Measurements from ENCODE around the gene GPR183.
"Not testable (repeated sequence)": the region's sequence is repeated elsewhere in the genome, so short reads cannot be mapped to it uniquely, and the experiment has no call there.

The GPR183 gene

DNA sequence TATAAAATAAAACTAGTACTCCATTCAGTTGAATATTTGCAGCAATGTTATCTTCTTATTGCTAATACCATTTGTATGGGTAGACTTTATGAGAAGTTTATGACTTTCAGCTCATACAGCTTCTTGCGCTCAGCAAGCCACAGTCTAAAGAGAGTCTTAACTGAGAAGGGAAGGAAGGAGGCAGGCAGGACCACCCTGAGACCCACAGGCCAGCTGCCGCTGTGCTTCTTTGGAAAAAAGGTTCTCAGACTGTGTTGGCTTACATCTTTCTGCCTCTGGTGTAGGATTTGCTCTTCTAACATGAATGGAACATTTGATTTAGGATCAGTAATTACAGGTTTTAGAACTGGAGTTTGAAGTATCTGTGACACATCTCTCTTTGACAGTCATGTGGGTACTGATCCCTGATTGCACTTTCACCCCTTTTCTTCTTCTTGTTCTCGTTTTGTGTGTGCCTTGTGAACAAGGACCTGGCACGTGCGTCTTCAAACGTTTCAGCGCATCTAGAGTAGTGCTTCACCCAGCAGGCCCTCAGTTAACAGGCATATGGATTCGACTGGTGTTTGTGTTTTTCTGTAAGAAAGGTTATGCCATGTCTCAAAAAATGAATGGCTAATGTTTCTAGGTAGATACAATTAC is 41.9 kb downstream of the GPR183 start:
- no peak for DNase-seq

DNA sequence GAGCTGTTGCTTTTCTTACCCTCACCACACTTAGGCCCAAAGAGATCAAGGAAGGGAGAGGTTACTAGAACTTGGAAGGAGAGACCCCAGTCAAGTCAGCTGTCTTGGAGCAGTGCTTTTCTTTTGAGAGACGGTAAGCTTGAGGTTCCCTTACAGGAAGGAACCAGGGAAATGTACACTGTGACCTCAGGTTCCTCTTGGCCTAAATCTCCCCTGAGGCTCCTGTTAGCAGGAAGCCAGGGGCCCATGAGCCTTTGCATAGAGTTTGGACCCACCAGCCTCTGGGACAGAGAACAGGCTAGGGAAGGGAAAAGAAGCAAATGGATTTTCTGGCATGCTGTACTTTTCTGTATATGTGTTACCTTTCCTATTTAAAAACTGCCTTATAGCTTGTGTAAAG is 43.1 kb downstream of the GPR183 start:
- no peak for DNase-seq

DNA sequence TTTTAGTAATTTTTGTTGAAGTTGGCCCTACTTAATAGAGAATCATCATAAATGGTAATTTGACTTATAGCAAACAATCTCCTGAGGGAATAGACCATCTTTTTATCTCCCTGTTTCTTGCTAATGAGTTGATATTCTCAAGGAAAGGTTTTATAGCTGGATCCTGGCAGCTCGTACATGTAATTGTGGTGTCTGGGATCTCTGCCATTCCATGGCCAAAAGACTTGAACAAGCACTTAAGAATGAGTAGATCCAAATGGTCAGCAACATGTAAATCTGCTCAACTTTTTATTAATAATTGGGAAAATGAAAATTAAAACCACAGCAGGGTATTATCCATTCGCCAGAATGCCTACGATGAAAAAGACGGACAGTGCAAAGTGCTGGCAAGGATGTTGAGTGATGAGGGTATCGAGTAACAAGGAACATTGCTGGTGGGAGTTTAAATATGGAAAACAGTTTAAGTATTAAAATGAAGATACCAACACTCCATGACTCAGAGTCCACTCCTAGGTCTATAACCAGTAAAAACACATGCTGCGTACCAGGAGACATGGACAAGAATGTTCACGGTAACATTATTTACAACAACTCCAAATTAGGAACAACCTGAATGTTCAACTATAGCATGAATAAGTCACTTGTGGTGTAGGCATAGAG is 43.9 kb downstream of the GPR183 start:
- no peak for DNase-seq

DNA sequence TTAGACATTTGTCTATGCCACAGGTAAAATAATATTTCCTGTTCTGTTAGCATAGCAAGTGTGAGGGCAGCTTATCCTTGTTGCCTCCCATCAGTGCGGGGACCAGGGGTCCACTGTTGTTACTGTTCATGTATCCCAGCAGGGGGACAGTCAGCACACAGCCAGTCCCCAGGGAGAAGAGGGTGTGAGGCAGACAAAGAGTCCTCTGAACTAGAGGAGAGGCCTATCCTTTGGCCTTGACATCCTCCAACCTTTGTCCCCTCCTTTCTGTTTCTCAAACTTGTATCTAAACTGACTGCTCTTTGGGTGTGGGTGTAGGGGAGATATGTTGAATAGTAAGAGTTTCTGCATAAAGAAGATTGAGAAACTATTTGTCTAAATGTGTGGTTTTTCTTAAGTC is 46.1 kb downstream of the GPR183 start:
- no peak for DNase-seq

DNA sequence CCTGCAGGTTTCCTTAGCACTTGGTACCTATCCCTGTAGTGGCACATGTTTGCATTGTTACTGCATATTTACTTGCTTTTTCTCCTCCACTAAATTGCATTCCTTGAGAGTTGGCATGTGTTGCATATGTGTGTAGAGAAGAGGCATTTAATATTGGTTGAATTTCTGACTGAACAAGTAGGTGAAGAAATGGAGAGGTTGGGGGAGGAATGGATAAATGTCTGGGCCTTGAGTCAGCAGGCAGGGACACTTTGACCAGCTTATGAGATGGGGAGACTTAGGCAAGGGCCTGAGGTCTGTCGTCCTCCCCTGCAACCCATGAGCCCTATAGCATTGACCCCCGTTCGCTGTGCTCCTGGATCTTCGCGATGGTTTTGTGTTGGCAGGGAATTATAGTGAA is 47.0 kb downstream of the GPR183 start:
- DNase-seq: no peak

DNA sequence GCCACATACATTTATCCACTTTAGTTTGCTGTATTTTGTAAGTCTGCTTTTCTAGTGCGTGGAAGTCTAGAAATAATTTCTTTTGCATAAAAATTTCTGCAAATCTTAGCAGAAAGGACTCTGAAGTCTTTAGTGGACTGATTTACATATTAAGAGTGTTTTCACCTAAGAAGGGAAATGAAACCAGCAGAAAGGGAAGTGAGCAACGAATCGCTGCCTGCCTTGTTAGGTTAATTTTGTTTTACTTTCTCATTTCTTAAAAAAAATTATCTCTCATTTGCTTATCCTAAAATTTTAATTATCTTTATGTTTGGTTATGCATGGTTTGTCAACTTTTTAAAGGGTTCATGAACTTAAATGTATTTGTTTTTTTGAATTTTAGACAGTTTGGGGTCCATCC is 48.3 kb downstream of the GPR183 start:
- peak; percentile 79 for DNase-seq

DNA sequence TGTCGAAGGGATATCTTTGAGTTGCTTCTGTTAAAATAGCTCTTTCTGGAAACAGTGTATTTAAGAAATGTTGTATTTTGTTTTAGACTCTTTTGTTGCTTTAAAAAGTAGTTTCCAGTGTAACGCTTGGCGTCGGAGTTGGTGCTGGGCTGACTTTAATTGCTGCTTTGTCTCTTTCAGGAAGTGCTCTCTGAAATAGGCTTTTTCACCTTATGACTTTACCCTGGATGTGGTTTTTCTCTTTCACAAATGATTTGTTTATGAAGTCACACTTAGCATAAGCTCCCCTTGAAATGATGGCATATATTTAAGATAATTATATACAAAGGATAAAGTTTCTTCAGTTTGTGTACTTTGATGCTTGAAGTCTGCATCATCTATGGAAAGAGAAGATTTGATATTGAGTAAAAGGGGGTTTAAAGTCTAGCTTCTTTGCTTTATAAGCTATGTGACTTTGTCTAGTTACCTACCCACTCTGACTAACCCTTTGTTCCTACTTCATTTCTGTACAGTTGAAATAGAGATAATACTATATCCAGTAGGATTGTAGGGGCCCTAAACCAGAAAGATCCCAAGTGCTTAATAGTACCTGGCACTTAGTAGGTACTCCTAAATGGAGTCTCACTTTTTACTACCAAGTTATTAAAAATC is 48.9 kb downstream of the GPR183 start, which contains the start of gene GPR18:
Gene GPR18 (minus strand): TSS at position 170 of the 651 bp plus-strand sequence. CDS start 2,507 bp downstream, outside the sequence.
- DNase-seq: peak; percentile 42

DNA sequence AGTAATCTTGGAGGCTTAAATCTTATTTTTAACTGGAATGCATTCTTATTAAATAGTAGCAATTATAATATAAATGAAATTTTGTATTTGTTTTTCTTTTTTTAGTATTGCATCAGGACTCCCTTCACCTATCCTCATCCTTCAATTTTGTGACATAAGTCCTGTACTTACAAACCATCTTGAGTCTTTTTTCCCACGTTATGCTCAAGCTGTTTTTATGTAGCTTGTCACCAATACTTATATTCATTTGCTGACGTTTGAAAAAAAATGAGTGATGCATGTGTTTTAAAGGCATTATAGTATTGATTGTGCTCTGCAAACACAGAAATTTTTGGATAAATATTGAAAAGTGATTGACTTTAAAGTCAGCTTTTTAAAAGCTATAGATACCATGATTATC is 49.9 kb downstream of the GPR183 start:
- peak; percentile 27 for DNase-seq

DNA sequence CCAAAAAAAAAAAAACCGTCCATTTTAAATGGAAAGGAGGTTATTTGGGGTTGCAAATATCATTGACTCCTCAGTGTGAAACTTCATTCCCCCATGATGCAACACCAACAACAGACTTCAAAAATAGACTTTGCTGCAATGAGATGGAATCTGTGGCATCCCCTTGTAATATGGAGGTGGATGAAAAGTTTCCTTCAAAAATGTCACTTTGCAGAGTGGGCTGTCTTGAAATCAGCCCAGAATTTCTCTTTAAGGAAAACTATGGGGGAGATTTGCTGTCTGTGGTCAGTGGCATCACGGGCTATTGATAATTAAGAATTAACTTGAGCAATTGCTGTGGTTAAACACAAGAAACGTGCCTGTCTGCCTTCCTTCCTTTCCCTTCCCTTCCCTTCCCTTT is 50.5 kb downstream of the GPR183 start:
- DNase-seq: peak; percentile 61

DNA sequence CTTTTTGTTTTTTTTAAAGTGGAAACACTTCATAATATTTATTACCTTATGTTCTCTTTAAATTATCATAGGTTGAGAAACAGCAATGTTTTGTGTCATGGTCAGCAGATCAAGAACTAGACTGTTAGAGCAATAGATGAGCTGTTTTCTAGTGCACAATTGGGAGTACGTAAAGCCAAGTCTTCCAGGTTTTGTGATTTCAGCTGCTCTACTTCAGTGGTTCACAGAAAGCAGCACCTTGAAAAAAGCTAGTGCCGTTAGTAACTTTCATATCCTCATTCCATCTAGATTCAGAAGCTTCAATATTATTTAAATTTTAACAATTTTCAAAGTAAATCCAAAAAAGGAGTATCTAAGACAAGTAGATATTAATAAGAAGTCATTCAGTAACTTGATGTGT is 50.9 kb downstream of the GPR183 start:
- DNase-seq: no peak

DNA sequence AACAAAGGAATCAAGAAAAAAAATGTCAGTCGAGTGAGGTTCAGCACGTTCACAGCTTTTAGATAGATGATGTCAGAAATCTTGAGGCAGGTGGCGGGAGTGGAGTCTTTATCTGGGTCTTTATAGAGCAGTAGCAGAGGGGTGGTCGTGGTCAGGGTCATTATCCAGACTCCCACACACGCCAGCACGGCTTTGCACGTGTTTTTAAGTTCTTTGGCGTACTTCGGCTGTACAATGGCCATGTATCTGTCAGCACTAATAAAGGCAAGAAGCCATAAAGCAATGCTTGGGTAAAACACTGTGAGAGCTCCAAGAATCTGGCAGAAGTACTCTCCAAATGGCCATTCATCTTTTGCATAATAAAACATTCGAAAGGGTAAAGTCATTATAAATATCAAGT is 51.9 kb downstream of the GPR183 start:
- no peak for DNase-seq

DNA sequence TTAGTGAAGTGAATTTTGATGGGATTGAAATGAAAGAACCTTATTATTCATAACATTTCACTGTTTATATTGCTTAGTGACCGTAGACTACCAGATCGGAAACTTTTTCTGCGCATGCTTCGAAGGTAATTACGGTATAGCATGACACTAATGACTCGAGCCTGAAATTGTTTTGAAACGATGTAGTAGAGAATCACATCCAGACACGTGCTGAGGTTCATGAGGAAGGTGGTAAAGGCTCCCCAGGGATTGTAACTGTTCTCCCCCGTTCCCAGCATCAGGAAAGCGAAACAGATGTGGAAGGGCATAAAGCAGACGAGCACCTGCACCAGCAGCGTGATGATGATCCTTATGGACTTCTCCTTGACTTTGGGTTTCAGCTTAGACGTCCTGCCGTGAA is 52.4 kb downstream of the GPR183 start:
- DNase-seq: no peak

DNA sequence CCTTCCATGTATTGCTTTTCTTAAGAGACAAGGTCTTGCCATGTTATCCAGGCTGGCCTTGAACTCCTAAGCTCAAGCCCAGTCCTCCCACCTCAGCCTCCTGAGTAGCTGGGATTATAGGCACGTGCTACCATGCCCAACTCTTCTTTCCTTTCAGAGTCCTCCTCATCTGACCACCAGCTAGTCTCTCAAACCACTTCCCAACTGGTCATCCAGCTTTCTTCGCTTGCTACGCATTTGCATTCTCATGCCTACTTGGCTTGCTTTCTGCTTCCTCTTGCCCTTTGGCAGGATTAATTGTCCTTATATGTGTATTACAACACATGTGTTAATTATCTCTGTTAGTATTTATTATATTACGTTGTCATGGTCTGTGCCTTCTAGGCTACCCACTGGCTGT is 55.3 kb downstream of the GPR183 start:
- no peak for DNase-seq

DNA sequence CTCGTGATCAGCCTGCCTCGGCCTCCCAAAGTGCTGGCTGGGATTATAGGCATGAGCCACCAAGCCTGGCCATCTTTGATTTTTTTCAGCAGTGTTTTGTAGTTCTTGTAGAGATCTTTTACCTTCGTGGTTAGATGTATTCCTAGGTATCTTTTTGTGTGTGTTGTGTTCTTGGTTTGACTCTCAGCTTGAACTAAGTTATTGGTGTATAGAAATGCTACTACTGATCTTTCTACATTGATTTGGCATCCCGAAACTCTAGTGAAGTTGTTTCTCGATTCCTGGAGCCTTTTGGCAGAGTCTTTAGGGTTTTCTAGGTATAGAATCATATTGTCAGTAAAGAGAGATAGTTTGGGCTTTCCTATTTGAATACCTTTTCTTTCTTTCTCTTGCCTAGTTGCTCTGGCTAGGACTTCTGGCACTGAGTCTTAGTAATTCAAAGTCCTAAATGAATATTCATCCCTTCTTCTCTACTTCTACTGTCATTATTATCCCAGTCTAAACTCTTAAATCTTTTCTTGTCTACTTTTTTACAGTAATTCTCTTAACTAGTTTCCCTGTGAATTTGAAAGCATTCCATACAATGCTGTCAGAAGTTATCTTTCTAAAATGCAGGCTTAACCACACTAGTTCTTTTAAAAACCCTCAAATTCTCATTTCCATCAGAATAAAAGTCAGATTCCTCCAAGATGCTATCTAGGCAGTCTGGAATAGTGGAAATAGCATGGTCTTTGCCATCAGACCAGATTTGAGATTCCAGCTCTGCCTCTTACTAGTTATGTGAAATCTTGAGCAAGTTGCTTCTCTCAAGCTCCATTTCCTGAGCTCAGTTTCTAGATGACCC is 56.0 kb downstream of the GPR183 start:
- DNase-seq: no peak

DNA sequence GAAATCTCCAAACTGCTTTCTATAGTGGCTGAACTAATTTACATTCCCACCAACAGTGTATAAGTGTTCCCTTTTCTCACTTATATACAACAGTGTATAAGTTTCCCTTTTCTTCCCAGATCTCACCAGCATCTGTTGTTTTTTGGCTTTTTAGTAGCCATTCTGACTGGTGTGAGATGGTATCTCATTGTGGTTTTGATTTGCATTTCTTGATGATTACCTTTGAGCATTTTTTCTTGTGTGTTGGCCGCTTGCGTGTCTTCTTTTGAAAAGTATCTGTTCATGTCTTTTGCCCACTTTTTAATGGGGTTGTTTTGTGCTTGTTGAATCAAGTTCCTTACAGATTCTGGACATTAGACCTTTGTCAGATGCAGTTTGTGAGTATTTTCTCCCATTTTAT is 57.6 kb downstream of the GPR183 start:
- not testable (repeated sequence) for DNase-seq

DNA sequence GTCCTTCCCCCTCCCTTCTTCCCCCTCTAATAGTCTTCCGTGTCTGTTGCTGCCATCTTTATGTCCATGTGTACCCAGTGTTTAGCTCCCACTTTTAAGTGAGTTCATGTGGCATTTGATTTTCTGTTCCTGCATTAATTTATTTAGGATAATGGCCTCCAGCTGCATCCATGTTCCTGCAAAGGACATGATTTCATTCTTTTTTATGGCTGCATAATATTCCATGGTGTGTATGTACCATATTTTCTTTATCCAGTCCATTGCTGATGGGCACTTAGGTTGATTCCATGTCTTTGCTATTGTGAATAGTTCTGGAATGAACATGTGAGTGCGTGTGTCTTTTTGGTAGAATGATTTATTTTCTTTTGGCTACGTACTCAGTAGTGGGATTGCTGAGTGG is 58.0 kb downstream of the GPR183 start:
- DNase-seq: not testable (repeated sequence)

DNA sequence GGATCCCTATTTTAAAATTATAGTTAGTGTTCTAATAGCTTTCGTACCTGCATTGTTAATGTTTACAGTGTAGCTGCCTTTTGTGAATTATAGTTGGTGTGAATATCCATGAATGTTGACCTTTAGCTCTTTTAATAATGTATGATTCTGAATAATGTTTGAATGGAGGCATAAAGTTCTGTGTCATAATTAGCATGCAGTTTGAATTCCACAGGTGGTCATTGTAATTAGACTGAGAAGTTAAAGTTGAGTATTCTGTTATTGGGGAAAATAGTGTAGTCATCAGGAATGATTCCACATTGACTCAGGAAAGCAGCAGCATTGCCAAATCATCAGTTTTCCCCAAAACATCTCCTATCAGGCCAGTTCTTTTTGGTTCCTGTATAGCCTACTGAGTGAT is 61.1 kb downstream of the GPR183 start:
- no peak for DNase-seq

Data from SIG-M5 (cell line).